Heart left ventricle (tissue), 16 donors: ENCODE results near the gene TMEM39B. TPM values are rescaled to one million over a fixed set of nuclear protein-coding genes. Genes with fewer than 3 reads are reported as not detected.

Experiments used
- ATAC-seq, 4 donors: fragments of 200-7000 bp; cut with Tn5 transposase; one replicate each; pipeline ENCODE4 v1.9.1; 2020 to 2022; ENCODE audit warnings: moderate library complexity in 4 of 4, mild to moderate bottlenecking in 3 of 4, moderate number of reproducible peaks in 1 of 4
- DNase-seq, 5 donors: peaks; one replicate each; pipeline ENCODE4 v3.0.0-alpha.2; 2020
- H3K27ac ChIP-seq, 12 donors: fragments of 200-600 bp; sonication (generic) in 4 of 12; one replicate each; pipeline versions ENCODE4 v1.5.0 to v1.8.0; 2016 to 2022; ENCODE audit warnings: mild to moderate bottlenecking in 2 of 12
- H3K27me3 ChIP-seq, 9 donors: fragments of 200-600 bp; sonication (generic) in 2 of 9; one replicate each; pipeline versions ENCODE4 v1.5.1 to v1.8.0; 2016 to 2022; ENCODE audit warnings: mild to moderate bottlenecking in 3 of 9
- H3K36me3 ChIP-seq, 9 donors: fragments of 200-600 bp; sonication (generic) in 2 of 9; one replicate each; pipeline versions ENCODE4 v1.5.0 to v1.8.0; 2018 to 2022; ENCODE audit warnings: mild to moderate bottlenecking in 2 of 9
- H3K4me1 ChIP-seq, 12 donors: fragments of 200-600 bp; sonication (generic) in 4 of 12; one replicate each; pipeline versions ENCODE4 v1.5.0 to v1.8.0; 2016 to 2022; ENCODE audit warnings: mild to moderate bottlenecking in 3 of 12
- H3K4me3 ChIP-seq, 12 donors: fragments of 200-600 bp; sonication (generic) in 4 of 12; one replicate each; pipeline versions ENCODE4 v1.5.0 to v1.8.0; 2017 to 2022; ENCODE audit warnings: mild to moderate bottlenecking in 9 of 12, moderate library complexity in 4 of 12
- H3K9me3 ChIP-seq, 12 donors: fragments of 200-600 bp; sonication (generic) in 4 of 12; one replicate each; pipeline versions ENCODE4 v1.5.0 to v1.8.0; 2016 to 2022; ENCODE audit warnings: mild to moderate bottlenecking in 1 of 12
- POLR2A ChIP-seq, 2 donors: fragments of 450-650 bp; IDR thresholded peaks; one replicate each; pipeline ENCODE4 v1.6.1; 2017; ENCODE audit warnings: antibody characterized with exemption in 2 of 2, mild to moderate bottlenecking in 2 of 2, moderate library complexity in 2 of 2
- WGBS, 4 donors: extraction: QIAGEN DNeasy Blood & Tissue Kit in 2 of 4; methylation state at CpG; one replicate each; pipeline versions ENCODE4 v1.1.5 to v1.1.7; 2013 to 2018; 5-methylcytosine and 5-hydroxymethylcytosine counted together
- intact Hi-C, 10 donors: fragments of 100-400 bp; cut with DNase I; formaldehyde crosslinking; loops; one replicate each; pipeline versions ENCODE4 v1.11.1 to v1.14.2; 2022
- polyA plus RNA-seq, 2 donors: library from polyadenylated mRNA; stranded (reverse); fragments of 200-250 nt; gene quantifications; one replicate each; pipeline ENCODE4 v1.2.3, GENCODE V29; 2013
- total RNA-seq, 9 donors: library from RNA; depleted of rRNA in 2 of 9; stranded (reverse); fragments of >200 nt in 2 of 9; fragmentation: NEBNext Ultra II Directional in 3 of 9; extraction: Animal tissue kit (Norgen Biotek cat#: 25700) in 3 of 9; gene quantifications; one replicate each; pipeline versions ENCODE4 v1.1.0 to v1.2.4, GENCODE V29; 2016 to 2023
- TF ChIP-seq, protein P1 (sequence below), 12 donors: fragments of 200-600 bp; sonication (generic) in 4 of 12; IDR thresholded peaks; one replicate each; pipeline versions ENCODE4 v1.5.0 to v1.8.0; 2018 to 2022; ENCODE audit warnings: antibody characterized with exemption in 12 of 12, mild to moderate bottlenecking in 5 of 12
- donor health status: ischemic (EF 13 %, LVEDD 7.1; RV severe dilation, severe dysfunction).
- donor health status: healthy with polysubstance abuse.
- donor health status: DM: no; HTN: yes; CAD: no.
- donor health status: DM: no; HTN: no; CAD: no.
- donor health status: ischemic (EF 25% LVEDD 6.9; RV normal size, moderate dysfunction).
- donor health status: ischemic (EF 25% LVEDD 5.7; RV mildly dilated, moderate dysfunction).
- donor health status: healthy.
- donor health status: DM: yes; HTN: yes; CAD: no.
- donor health status: ischemic (EF 35%, LVEDD 5.7; RV mildly dilated, moderate dysfunction).
- donor health status: nonischemic (EF 11% LVEDD 7.7; RV severe dilation, severe dysfunction).
- donor health status: DM: yes; HTN: yes; CAD: no.
- donor health status: PGD.
- donor health status: ischemic (EF 29% LVEDD 5.4; RV normal size, mild dysfunction).
- donor health status: nonischemic (EF 23%, LVEDD 6.1; RV moderate dilation, normal function).

TMEM39B gene
- total and polyA plus RNA-seq, 11 donors = 2.7 to 15.1 (median 6.3) TPM

DNA sequence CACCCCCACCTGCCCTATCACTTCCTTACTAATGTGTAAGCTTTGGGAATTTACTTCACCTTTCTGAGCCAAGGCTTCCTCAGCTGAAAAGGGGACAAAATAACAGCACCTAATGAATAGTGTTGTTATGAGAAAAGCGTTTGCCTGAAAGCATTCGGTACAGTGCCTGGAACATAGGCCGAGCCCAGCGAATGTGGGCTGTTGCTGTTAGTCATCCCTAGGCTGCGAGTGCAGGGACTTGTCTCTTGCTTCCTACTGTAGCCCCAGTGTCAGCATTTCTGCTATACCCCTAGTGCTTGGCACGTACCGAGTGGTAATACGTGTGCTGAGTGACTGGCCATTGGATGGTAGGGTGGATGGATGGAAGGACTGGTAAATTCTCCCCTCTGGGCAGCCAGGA lies 18.4 kb downstream of the TMEM39B start:
- Histone ChIP-seq H3K4me3 (no peak overlapping the region), H3K9me3 (no peaks in the 10 kb centered on the region), H3K4me1 (no peaks in the 10 kb centered on the region), H3K27ac (no peak overlapping the region), H3K36me3 (peaks cover 3 to 90% (median 73%) of the 10 kb centered on the region in 9 donors), H3K27me3 (no peaks in the 10 kb centered on the region)
- no peak for DNase-seq
- intact Hi-C loops = no loop called here
- TF ChIP-seq, protein P1, sequence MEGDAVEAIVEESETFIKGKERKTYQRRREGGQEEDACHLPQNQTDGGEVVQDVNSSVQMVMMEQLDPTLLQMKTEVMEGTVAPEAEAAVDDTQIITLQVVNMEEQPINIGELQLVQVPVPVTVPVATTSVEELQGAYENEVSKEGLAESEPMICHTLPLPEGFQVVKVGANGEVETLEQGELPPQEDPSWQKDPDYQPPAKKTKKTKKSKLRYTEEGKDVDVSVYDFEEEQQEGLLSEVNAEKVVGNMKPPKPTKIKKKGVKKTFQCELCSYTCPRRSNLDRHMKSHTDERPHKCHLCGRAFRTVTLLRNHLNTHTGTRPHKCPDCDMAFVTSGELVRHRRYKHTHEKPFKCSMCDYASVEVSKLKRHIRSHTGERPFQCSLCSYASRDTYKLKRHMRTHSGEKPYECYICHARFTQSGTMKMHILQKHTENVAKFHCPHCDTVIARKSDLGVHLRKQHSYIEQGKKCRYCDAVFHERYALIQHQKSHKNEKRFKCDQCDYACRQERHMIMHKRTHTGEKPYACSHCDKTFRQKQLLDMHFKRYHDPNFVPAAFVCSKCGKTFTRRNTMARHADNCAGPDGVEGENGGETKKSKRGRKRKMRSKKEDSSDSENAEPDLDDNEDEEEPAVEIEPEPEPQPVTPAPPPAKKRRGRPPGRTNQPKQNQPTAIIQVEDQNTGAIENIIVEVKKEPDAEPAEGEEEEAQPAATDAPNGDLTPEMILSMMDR (IDR thresholded peaks at IDR 0.05) = no peak
- WGBS, 4 donors = 93 to 98% (median 97%) methylated on average over 8 of the region's 8 CpGs
- no peak for ATAC-seq

DNA sequence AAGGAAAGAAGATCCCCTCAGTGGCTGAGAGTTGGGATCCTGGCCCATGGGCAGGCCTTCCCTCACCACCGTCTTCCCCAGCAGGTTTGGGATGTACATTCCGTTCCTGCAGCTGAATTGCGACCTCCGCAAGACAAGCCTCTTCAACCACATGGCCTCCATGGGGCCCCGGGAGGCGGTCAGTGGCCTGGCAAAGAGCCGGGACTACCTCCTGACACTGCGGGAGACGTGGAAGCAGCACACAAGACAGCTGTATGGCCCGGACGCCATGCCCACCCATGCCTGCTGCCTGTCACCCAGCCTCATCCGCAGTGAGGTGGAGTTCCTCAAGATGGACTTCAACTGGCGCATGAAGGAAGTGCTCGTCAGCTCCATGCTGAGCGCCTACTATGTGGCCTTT lies 18.9 kb downstream of the TMEM39B start:
- Histone ChIP-seq H3K36me3 (peaks cover 3 to 90% (median 72%) of the 10 kb centered on the region in 9 donors), H3K4me3 (no peak overlapping the region), H3K4me1 (no peaks in the 10 kb centered on the region), H3K27me3 (no peaks in the 10 kb centered on the region), H3K27ac (no peak overlapping the region), H3K9me3 (no peaks in the 10 kb centered on the region)
- intact Hi-C loops = no loop called here
- TF ChIP-seq, protein P1 (IDR thresholded peaks at IDR 0.05) = no peak
- no peak for TF ChIP-seq POLR2A (IDR thresholded peaks at IDR 0.05)
- 95 to 96% (median 95%) methylated on average over 11 to 15 of the region's 15 CpGs for WGBS, 4 donors
- ATAC-seq = no peak
- DNase-seq = no peak

DNA sequence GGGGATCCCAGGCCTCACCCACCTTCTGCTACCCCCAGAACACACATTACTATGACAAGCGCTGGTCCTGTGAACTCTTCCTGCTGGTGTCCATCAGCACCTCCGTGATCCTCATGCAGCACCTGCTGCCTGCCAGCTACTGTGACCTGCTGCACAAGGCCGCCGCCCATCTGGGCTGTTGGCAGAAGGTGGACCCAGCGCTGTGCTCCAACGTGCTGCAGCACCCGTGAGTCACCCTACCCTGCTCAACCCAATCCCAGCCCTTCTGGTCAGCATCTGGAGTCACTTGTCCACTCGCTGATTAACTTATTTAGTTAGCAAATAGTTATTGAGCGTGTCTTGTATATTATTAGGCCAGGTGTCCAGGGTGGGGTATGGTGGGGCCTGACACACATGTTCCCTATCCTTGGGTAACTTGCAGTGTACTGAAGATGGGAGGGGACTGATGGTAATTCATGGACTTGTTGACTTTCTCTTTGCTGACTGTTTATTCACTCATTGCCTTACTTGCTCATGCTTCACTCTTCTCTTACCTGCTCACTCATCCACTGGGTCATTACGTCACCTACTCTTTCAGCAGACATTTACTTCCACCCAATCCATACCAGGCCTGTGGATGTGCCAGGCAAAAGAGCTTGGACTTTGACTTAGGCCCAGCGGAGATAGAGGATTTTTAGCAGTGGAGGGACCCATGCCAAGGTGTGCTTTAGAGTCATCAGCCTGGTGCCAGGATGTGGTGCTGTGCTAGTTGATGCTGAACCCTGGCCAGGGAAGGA lies 22.2 kb downstream of the TMEM39B start:
- Histone ChIP-seq H3K27ac (no peak overlapping the region), H3K36me3 (peaks cover 3 to 95% (median 80%) of the 10 kb centered on the region in 9 donors), H3K4me1 (no peaks in the 10 kb centered on the region), H3K9me3 (no peaks in the 10 kb centered on the region), H3K27me3 (no peaks in the 10 kb centered on the region), H3K4me3 (no peak overlapping the region)
- intact Hi-C loops = no loop called here
- 95 to 98% (median 96%) methylated on average over 7 to 11 of the region's 11 CpGs for WGBS, 4 donors
- TF ChIP-seq, protein P1 (IDR thresholded peaks at IDR 0.05) = no peak
- TF ChIP-seq POLR2A (IDR thresholded peaks at IDR 0.05) = no peak
- DNase-seq = no peak
- ATAC-seq = no peak

DNA sequence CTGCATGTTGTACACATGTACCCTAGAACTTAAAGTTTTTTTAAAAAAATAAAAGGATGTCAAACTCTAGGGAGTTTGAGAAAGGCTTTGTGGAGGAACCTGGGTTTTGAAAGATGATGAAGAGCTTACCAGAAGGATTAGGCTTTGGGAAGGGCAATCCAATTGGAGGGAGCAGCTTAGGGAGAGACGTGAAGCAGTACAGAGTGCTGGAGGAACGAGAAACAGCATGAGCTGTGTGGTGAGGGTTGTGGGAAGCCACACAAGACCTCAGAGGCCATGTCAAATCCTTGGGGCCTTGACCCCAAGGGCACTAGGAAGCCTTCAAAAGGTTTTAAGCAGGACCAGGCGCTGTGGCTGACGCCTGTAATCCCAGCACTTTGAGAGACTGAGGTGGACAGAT lies 26.7 kb downstream of the TMEM39B start:
- peaks cover 3 to 84% (median 63%) of the 10 kb centered on the region in 9 donors for H3K36me3 ChIP-seq

More for the DNA sequence above, 26.7 kb downstream of the TMEM39B start:
- WGBS, 4 donors = 93 to 96% (median 95%) methylated on average over 4 of the region's 4 CpGs
- Histone ChIP-seq H3K4me3 (no peak overlapping the region), H3K27ac (peak overlapping the region in 1 of 12 donors; percentile 38), H3K9me3 (no peaks in the 10 kb centered on the region), H3K4me1 (peaks cover 0 to 12% (median 0%) of the 10 kb centered on the region in 12 donors), H3K27me3 (no peaks in the 10 kb centered on the region)
- intact Hi-C loops = no loop called here
- ATAC-seq (no peak), DNase-seq (no peak)
- TF ChIP-seq, protein P1 (IDR thresholded peaks at IDR 0.05) = no peak
- no peak for TF ChIP-seq POLR2A (IDR thresholded peaks at IDR 0.05)
